OCI-LY1 (cell line): ENCODE measurements around the gene ENOSF1.
A peak's percentile ranks its signal among the peaks of the same experiment; 100 is the strongest.

Experiments used
- H2AFZ ChIP-seq: fragments of 200-600 bp; sonication (generic), shearing (Covaris generic); 2 replicates; pipeline ENCODE4 v1.6.0; 2014; ENCODE audit warnings: antibody characterized with exemption, mild to moderate bottlenecking, low read length
- H3F3A ChIP-seq: fragments of 200-600 bp; sonication (generic), shearing (Covaris generic); 2 replicates; pipeline ENCODE4 v1.6.0; 2014; ENCODE audit warnings: mild to moderate bottlenecking, antibody characterized with exemption, low read length, moderate library complexity; ENCODE audit not compliant: insufficient read depth
- H3K27ac ChIP-seq: fragments of 200-600 bp; sonication (generic); 2 replicates; pipeline ENCODE4 v1.5.1; 2014; ENCODE audit warnings: low read length, mixed run types, mild to moderate bottlenecking, low read depth; ENCODE audit not compliant: poor library complexity, severe bottlenecking
- H3K27me3 ChIP-seq: fragments of 200-600 bp; sonication (generic); 2 replicates; pipeline ENCODE4 v1.6.0; 2014; ENCODE audit warnings: antibody characterized with exemption, mild to moderate bottlenecking, low read length, moderate library complexity; ENCODE audit not compliant: insufficient read depth
- H3K36me3 ChIP-seq: fragments of 200-600 bp; sonication (generic); 2 replicates; pipeline ENCODE4 v1.6.1; 2014; ENCODE audit warnings: mild to moderate bottlenecking, antibody characterized with exemption, low read length, moderate library complexity, mixed read lengths; ENCODE audit not compliant: insufficient read depth
- H3K4me1 ChIP-seq: fragments of 200-600 bp; sonication (generic); 2 replicates; pipeline ENCODE4 v1.5.1; 2014; ENCODE audit warnings: mild to moderate bottlenecking, low read length, moderate library complexity; ENCODE audit not compliant: insufficient read depth, severe bottlenecking
- H3K4me2 ChIP-seq: fragments of 200-600 bp; sonication (generic), shearing (Covaris generic); 2 replicates; pipeline ENCODE4 v1.6.1; 2014; ENCODE audit warnings: low read length
- H3K4me3 ChIP-seq: fragments of 200-600 bp; sonication (generic); 2 replicates; pipeline ENCODE4 v1.5.1; 2014; ENCODE audit warnings: low read length, low read depth, mild to moderate bottlenecking, mixed read lengths; ENCODE audit not compliant: poor library complexity, severe bottlenecking
- H3K79me2 ChIP-seq: fragments of 200-600 bp; shearing (Covaris generic); 2 replicates; pipeline ENCODE4 v1.6.1; 2016; ENCODE audit warnings: mixed run types, low read length, mixed read lengths; ENCODE audit not compliant: insufficient read depth
- H3K9ac ChIP-seq: fragments of 200-600 bp; sonication (generic), shearing (Covaris generic); 2 replicates; pipeline ENCODE4 v1.6.1; 2014; ENCODE audit warnings: mild to moderate bottlenecking, low read length, mixed read lengths
- H3K9me2 ChIP-seq: fragments of 200-600 bp; sonication (generic), shearing (Covaris generic); 2 replicates; pipeline ENCODE4 v1.6.1; 2014; ENCODE audit warnings: low read depth, mild to moderate bottlenecking, low read length, mixed read lengths
- H3K9me3 ChIP-seq: fragments of 200-600 bp; shearing (Covaris generic); 2 replicates; pipeline ENCODE4 v1.6.1; 2014; ENCODE audit warnings: low read length, mixed read lengths
- H4K20me1 ChIP-seq: fragments of 200-600 bp; sonication (generic), shearing (Covaris generic); 2 replicates; pipeline ENCODE4 v1.6.0; 2016; ENCODE audit warnings: mild to moderate bottlenecking, low read length; ENCODE audit not compliant: insufficient read depth
- CTCF ChIP-seq: fragments of 200-600 bp; sonication (generic), shearing (Covaris generic); IDR thresholded peaks from 2 replicates; pipeline ENCODE4 v1.5.1; 2017; ENCODE audit warnings: mild to moderate bottlenecking, antibody characterized with exemption, low read length, moderate library complexity, mixed read lengths
- EZH2 ChIP-seq: fragments of 200-600 bp; sonication (generic), shearing (Covaris generic); IDR thresholded peaks from 2 replicates; pipeline ENCODE4 v1.8.0; 2017; ENCODE audit warnings: borderline replicate concordance, mixed run types, mild to moderate bottlenecking, antibody characterized with exemption, low read length, moderate library complexity, mixed read lengths

The ENOSF1 gene

GRCh38 chr18:649341-649740 lies 63.1 kb downstream of the ENOSF1 start:
- Histone ChIP-seq H3K79me2 (no peaks in the 10 kb centered on the region), H3K36me3 (no peaks in the 10 kb centered on the region), H3K4me3 (no peak overlapping the region), H3F3A (no peaks in the 10 kb centered on the region), H3K27ac (no peak overlapping the region), H3K9ac (no peak overlapping the region), H4K20me1 (no peaks in the 10 kb centered on the region), H3K27me3 (no peaks in the 10 kb centered on the region), H3K9me3 (no peaks in the 10 kb centered on the region), H3K4me2 (no peak overlapping the region), H3K9me2 (no peaks in the 10 kb centered on the region), H3K4me1 (no peaks in the 10 kb centered on the region), H2AFZ (no peak overlapping the region)
- TF ChIP-seq CTCF (no peak), EZH2 (no peak)

- no peak overlapping the region for H3K4me2 ChIP-seq
- H3K9me2 ChIP-seq = no peaks in the 10 kb centered on the region
- H3K9ac ChIP-seq = no peak overlapping the region
- no peaks in the 10 kb centered on the region for H3K36me3 ChIP-seq
- no peak overlapping the region for H2AFZ ChIP-seq
- no peaks in the 10 kb centered on the region for H3K27me3 ChIP-seq
- no peak overlapping the region for H3K27ac ChIP-seq
- no peaks in the 10 kb centered on the region for H4K20me1 ChIP-seq
- no peaks in the 10 kb centered on the region for H3K79me2 ChIP-seq
- H3K9me3 ChIP-seq = no peaks in the 10 kb centered on the region
- no peaks in the 10 kb centered on the region for H3K4me1 ChIP-seq
- H3K4me3 ChIP-seq = no peak overlapping the region
- no peaks in the 10 kb centered on the region for H3F3A ChIP-seq
- no peak for TF ChIP-seq CTCF
- no peak for TF ChIP-seq EZH2
Observed at GRCh38 chr18:647304-647703, 65.1 kb downstream of the ENOSF1 start.

- H3K9ac ChIP-seq = no peak overlapping the region
- H3K4me2 ChIP-seq = no peak overlapping the region
Observed at GRCh38 chr18:644395-645004, 67.9 kb downstream of the ENOSF1 start.

More at GRCh38 chr18:644395-645004, 67.9 kb downstream of the ENOSF1 start:
- H3K4me3 ChIP-seq = no peak overlapping the region
- no peaks in the 10 kb centered on the region for H4K20me1 ChIP-seq
- no peaks in the 10 kb centered on the region for H3K9me2 ChIP-seq
- TF ChIP-seq CTCF = 0 out of 2 replicates have a peak, but pooled peaks have one; percentile 5
- TF ChIP-seq EZH2 = no peak
- no peaks in the 10 kb centered on the region for H3F3A ChIP-seq
- no peaks in the 10 kb centered on the region for H3K27me3 ChIP-seq
- no peak overlapping the region for H2AFZ ChIP-seq
- no peaks in the 10 kb centered on the region for H3K4me1 ChIP-seq
- H3K9me3 ChIP-seq = no peaks in the 10 kb centered on the region
- no peak overlapping the region for H3K27ac ChIP-seq
- no peaks in the 10 kb centered on the region for H3K36me3 ChIP-seq
- H3K79me2 ChIP-seq = no peaks in the 10 kb centered on the region
